Mucosa of rectum (tissue), 2 donors: ENCODE results near the gene ABHD17A.

ENCODE experiments used
- H3K27ac ChIP-seq, 2 donors: one replicate each; pipeline ENCODE4 v1.7.0; 2013; ENCODE audit warnings: inconsistent platforms in 2 of 2, low read depth in 2 of 2, low read length in 2 of 2
- H3K27me3 ChIP-seq, 2 donors: one replicate each; pipeline ENCODE4 v1.7.0; 2013; ENCODE audit warnings: low read length in 2 of 2; ENCODE audit not compliant: control insufficient read depth in 2 of 2, insufficient read depth in 2 of 2
- H3K36me3 ChIP-seq, 2 donors: one replicate each; pipeline ENCODE4 v1.7.0; 2013; ENCODE audit warnings: low read length in 2 of 2; ENCODE audit not compliant: control insufficient read depth in 2 of 2, insufficient read depth in 2 of 2
- H3K4me1 ChIP-seq, 2 donors: one replicate each; pipeline ENCODE4 v1.7.0; 2013; ENCODE audit warnings: low read length in 2 of 2, mild to moderate bottlenecking in 1 of 2; ENCODE audit not compliant: control insufficient read depth in 2 of 2, insufficient read depth in 2 of 2
- H3K4me3 ChIP-seq, 2 donors: one replicate each; pipeline ENCODE4 v1.7.0; 2013; ENCODE audit warnings: low read length in 2 of 2
- H3K9ac ChIP-seq, 2 donors: one replicate each; pipeline ENCODE4 v1.7.0; 2013; ENCODE audit warnings: low read length in 2 of 2, low read depth in 1 of 2, mild to moderate bottlenecking in 1 of 2
- H3K9me3 ChIP-seq, 2 donors: one replicate each; pipeline ENCODE4 v1.7.0; 2013; ENCODE audit warnings: low read length in 2 of 2; ENCODE audit not compliant: control insufficient read depth in 2 of 2
- donor health status: healthy.
- donor health status: Normal muscosa, but diverticular disease.

ABHD17A gene

GRCh38 chr19:1864480-1865171, 20.7 kb downstream of the ABHD17A start:
- Histone ChIP-seq H3K9ac (peak overlapping the region; percentile 74 to 76), H3K9me3 (no peaks in the 10 kb centered on the region), H3K4me1 (peaks cover 29 to 33% of the 10 kb centered on the region in 2 donors), H3K4me3 (peak overlapping the region; percentile 70 to 82), H3K27me3 (no peaks in the 10 kb centered on the region), H3K27ac (peak overlapping the region; percentile 83 to 86), H3K36me3 (no peaks in the 10 kb centered on the region)

- peak overlapping the region; percentile 52 to 76 for H3K9ac ChIP-seq
- no peaks in the 10 kb centered on the region for H3K36me3 ChIP-seq
- H3K4me1 ChIP-seq = peaks cover 36 to 40% of the 10 kb centered on the region in 2 donors
- H3K9me3 ChIP-seq = no peaks in the 10 kb centered on the region
- H3K4me3 ChIP-seq = peak overlapping the region; percentile 70 to 82
- no peaks in the 10 kb centered on the region for H3K27me3 ChIP-seq
- H3K27ac ChIP-seq = peak overlapping the region; percentile 83 to 86
Measured at GRCh38 chr19:1863638-1864479, 21.4 kb downstream of the ABHD17A start.

- Histone ChIP-seq H3K27ac (peak within 1 kb of the TSS; percentile 91), H3K4me3 (peak within 1 kb of the TSS; percentile 73 to 82), H3K9ac (peak within 1 kb of the TSS; percentile 74 to 81), H3K4me1 (peaks cover 41 to 45% of the 10 kb centered on the region in 2 donors), H3K27me3 (no peaks in the 10 kb centered on the region), H3K9me3 (no peaks in the 10 kb centered on the region), H3K36me3 (no peaks in the 10 kb centered on the region)
Measured at GRCh38 chr19:1863328-1863637, 22.0 kb downstream of the ABHD17A start, which contains the start of gene KLF16. KLF16 (minus strand) TSS chr19:1863579; CDS start chr19:1863497, 82 bp downstream.

- peak overlapping the region; percentile 73 to 74 for H3K4me3 ChIP-seq
- H3K9me3 ChIP-seq = no peaks in the 10 kb centered on the region
- no peaks in the 10 kb centered on the region for H3K36me3 ChIP-seq
- H3K27ac ChIP-seq = peak overlapping the region; percentile 91
- peaks cover 46 to 52% of the 10 kb centered on the region in 2 donors for H3K4me1 ChIP-seq
- H3K9ac ChIP-seq = peak overlapping the region; percentile 72 to 81
- H3K27me3 ChIP-seq = no peaks in the 10 kb centered on the region
Measured at GRCh38 chr19:1862424-1863327, 22.6 kb downstream of the ABHD17A start.

- no peaks in the 10 kb centered on the region for H3K9me3 ChIP-seq
- no peaks in the 10 kb centered on the region for H3K27me3 ChIP-seq
- peak overlapping the region; percentile 73 to 74 for H3K4me3 ChIP-seq
- peak overlapping the region; percentile 55 to 91 for H3K27ac ChIP-seq
- H3K4me1 ChIP-seq = peaks cover 50 to 57% of the 10 kb centered on the region in 2 donors
- H3K9ac ChIP-seq = peak overlapping the region; percentile 72 to 81
- no peaks in the 10 kb centered on the region for H3K36me3 ChIP-seq
Measured at GRCh38 chr19:1862068-1862423, 23.2 kb downstream of the ABHD17A start.

- H3K4me1 ChIP-seq = peaks cover 50 to 59% of the 10 kb centered on the region in 2 donors
- no peaks in the 10 kb centered on the region for H3K27me3 ChIP-seq
- H3K27ac ChIP-seq = peak overlapping the region; percentile 55 to 91
- peak overlapping the region; percentile 73 to 74 for H3K4me3 ChIP-seq
- no peaks in the 10 kb centered on the region for H3K9me3 ChIP-seq
- H3K36me3 ChIP-seq = no peaks in the 10 kb centered on the region
- H3K9ac ChIP-seq = peak overlapping the region; percentile 72 to 81
Measured at GRCh38 chr19:1861599-1862031, 23.7 kb downstream of the ABHD17A start.

- H3K4me3 ChIP-seq = peak overlapping the region; percentile 73 to 74
- peak overlapping the region; percentile 53 to 98 for H3K27ac ChIP-seq
- H3K9me3 ChIP-seq = no peaks in the 10 kb centered on the region
- peak overlapping the region in 1 of 2 donors; percentile 81 for H3K9ac ChIP-seq
- peaks cover 56 to 65% of the 10 kb centered on the region in 2 donors for H3K4me1 ChIP-seq
- H3K27me3 ChIP-seq = no peaks in the 10 kb centered on the region
- no peaks in the 10 kb centered on the region for H3K36me3 ChIP-seq
Measured at GRCh38 chr19:1860821-1861598, 24.3 kb downstream of the ABHD17A start.

- H3K4me1 ChIP-seq = peaks cover 62 to 71% of the 10 kb centered on the region in 2 donors
- H3K36me3 ChIP-seq = no peaks in the 10 kb centered on the region
- H3K9me3 ChIP-seq = no peaks in the 10 kb centered on the region
- peak overlapping the region; percentile 45 to 73 for H3K4me3 ChIP-seq
- no peaks in the 10 kb centered on the region for H3K27me3 ChIP-seq
- H3K27ac ChIP-seq = peak overlapping the region; percentile 98 to 99
- peak overlapping the region in 1 of 2 donors; percentile 71 for H3K9ac ChIP-seq
Measured at GRCh38 chr19:1860042-1860775, 25.1 kb downstream of the ABHD17A start.
